Liver (tissue), 9 donors: Measurements from ENCODE around the gene STK36. TPM values are rescaled to one million over a fixed set of nuclear protein-coding genes. Genes with fewer than 3 reads are reported as not detected.
A peak's percentile ranks its signal among the peaks of the same experiment; 100 is the strongest.

Experiments
- DNase-seq: peaks from one replicate; pipeline ENCODE4 v3.0.0-alpha.2; 2017; ENCODE audit warnings: low spot score
- H3K27ac ChIP-seq, 2 donors: one replicate each; pipeline ENCODE4 v1.7.0; 2013; ENCODE audit warnings: inconsistent platforms in 2 of 2, low read length in 2 of 2, control low read depth in 1 of 2, low read depth in 1 of 2, mild to moderate bottlenecking in 1 of 2
- H3K27me3 ChIP-seq, 4 donors: one replicate each; pipeline versions ENCODE4 v1.6.1 to v1.7.0; 2013; ENCODE audit warnings: low read length in 3 of 4, inconsistent platforms in 1 of 4, mild to moderate bottlenecking in 1 of 4, moderate library complexity in 1 of 4; ENCODE audit not compliant: control insufficient read depth in 4 of 4, insufficient read depth in 4 of 4
- H3K36me3 ChIP-seq, 4 donors: one replicate each; pipeline versions ENCODE4 v1.6.1 to v1.7.0; 2013; ENCODE audit warnings: low read length in 3 of 4, mild to moderate bottlenecking in 3 of 4, low read depth in 1 of 4, moderate library complexity in 1 of 4; ENCODE audit not compliant: control insufficient read depth in 4 of 4, insufficient read depth in 3 of 4
- H3K4me1 ChIP-seq, 4 donors: one replicate each; pipeline versions ENCODE4 v1.6.1 to v1.7.0; 2013; ENCODE audit warnings: low read length in 3 of 4, mild to moderate bottlenecking in 3 of 4, moderate library complexity in 1 of 4; ENCODE audit not compliant: control insufficient read depth in 4 of 4, insufficient read depth in 4 of 4
- H3K4me3 ChIP-seq, 3 donors: one replicate each; pipeline versions ENCODE4 v1.6.1 to v1.7.0; 2013; ENCODE audit warnings: low read length in 3 of 3, control low read depth in 1 of 3, low read depth in 1 of 3, mild to moderate bottlenecking in 1 of 3
- H3K9ac ChIP-seq, 2 donors: one replicate each; pipeline ENCODE4 v1.7.0; 2013; ENCODE audit warnings: low read length in 2 of 2, mild to moderate bottlenecking in 2 of 2, moderate library complexity in 2 of 2, control low read depth in 1 of 2, low read depth in 1 of 2
- H3K9me3 ChIP-seq, 4 donors: one replicate each; pipeline versions ENCODE4 v1.6.1 to v1.7.0; 2013; ENCODE audit warnings: low read length in 3 of 4; ENCODE audit not compliant: control insufficient read depth in 4 of 4
- ATF3 ChIP-seq: IDR thresholded peaks from 2 replicates; pipeline ENCODE4 v1.6.1; 2016; ENCODE audit warnings: antibody characterized with exemption
- EGR1 ChIP-seq, 2 donors: IDR thresholded peaks; 2 replicates each; pipeline ENCODE4 v1.6.1; 2016 to 2018; ENCODE audit warnings: antibody characterized with exemption in 2 of 2, low read depth in 2 of 2
- FOXA1 ChIP-seq: IDR thresholded peaks from 2 replicates; pipeline ENCODE4 v1.6.1; 2016; ENCODE audit warnings: antibody characterized with exemption
- FOXA2 ChIP-seq: IDR thresholded peaks from 2 replicates; pipeline ENCODE4 v1.6.1; 2016; ENCODE audit warnings: antibody characterized with exemption
- GABPA ChIP-seq, 2 donors: IDR thresholded peaks in 1 of 2; conservative IDR thresholded peaks in 1 of 2; 2 replicates each; pipeline ENCODE4 v1.6.1; 2016; ENCODE audit warnings: antibody characterized with exemption in 2 of 2, mild to moderate bottlenecking in 1 of 2, moderate library complexity in 1 of 2
- HNF4A ChIP-seq, 2 donors: conservative IDR thresholded peaks; 2 replicates each; pipeline ENCODE4 v1.6.1; 2016; ENCODE audit warnings: antibody characterized with exemption in 2 of 2, mild to moderate bottlenecking in 2 of 2
- HNF4G ChIP-seq: IDR thresholded peaks from 2 replicates; pipeline ENCODE4 v1.6.1; 2016; ENCODE audit warnings: antibody characterized with exemption
- JUND ChIP-seq, 2 donors: IDR thresholded peaks; 2 replicates each; pipeline ENCODE4 v1.6.1; 2016; ENCODE audit warnings: antibody characterized with exemption in 2 of 2
- NR2F2 ChIP-seq: IDR thresholded peaks from 2 replicates; pipeline ENCODE4 v1.6.1; 2016; ENCODE audit warnings: antibody characterized with exemption
- RAD21 ChIP-seq, 2 donors: IDR thresholded peaks; 2 replicates each; pipeline ENCODE4 v1.6.1; 2016; ENCODE audit warnings: antibody characterized with exemption in 2 of 2, mild to moderate bottlenecking in 2 of 2
- RXRA ChIP-seq, 2 donors: IDR thresholded peaks; 2 replicates each; pipeline ENCODE4 v1.6.1; 2017 to 2018; ENCODE audit warnings: antibody characterized with exemption in 2 of 2, mild to moderate bottlenecking in 1 of 2
- SP1 ChIP-seq: IDR thresholded peaks from 2 replicates; pipeline ENCODE4 v1.6.1; 2018; ENCODE audit warnings: antibody characterized with exemption, mild to moderate bottlenecking
- TAF1 ChIP-seq: conservative IDR thresholded peaks from 2 replicates; pipeline ENCODE4 v1.6.1; 2016; ENCODE audit warnings: antibody characterized with exemption, mild to moderate bottlenecking
- YY1 ChIP-seq: IDR thresholded peaks from 2 replicates; pipeline ENCODE4 v1.6.1; 2016; ENCODE audit warnings: antibody characterized with exemption, mild to moderate bottlenecking
- ZBTB33 ChIP-seq: IDR thresholded peaks from 2 replicates; pipeline ENCODE4 v1.6.1; 2016; ENCODE audit warnings: antibody characterized with exemption
- WGBS: extraction: QIAGEN DNeasy Blood & Tissue Kit; methylation state at CpG from one replicate; pipeline ENCODE4 v1.1.7; 2013; 5-methylcytosine and 5-hydroxymethylcytosine counted together
- polyA plus RNA-seq, 2 donors: library from polyadenylated mRNA; stranded (reverse) in 1 of 2; unstranded in 1 of 2; fragments of 200-250 nt in 1 of 2; fragments of >200 nt in 1 of 2; fragmentation: Nextera tagmentation in 1 of 2; extraction: Ambion mirVana in 1 of 2; gene quantifications; one replicate each; pipeline versions ENCODE4 v1.2.1 to v1.2.3, GENCODE V29; 2013 to 2015
- total RNA-seq, 2 donors: library from RNA; depleted of rRNA; stranded (reverse); fragments of >200 nt; gene quantifications; one replicate each; pipeline ENCODE4 v1.2.3, GENCODE V29; 2014
- TF ChIP-seq, protein P1 (sequence below): IDR thresholded peaks from 2 replicates; pipeline ENCODE4 v1.6.1; 2016; ENCODE audit warnings: antibody characterized with exemption
- TF ChIP-seq, protein P2 (sequence below): IDR thresholded peaks from 2 replicates; pipeline ENCODE4 v1.6.1; 2016; ENCODE audit warnings: antibody characterized with exemption, mild to moderate bottlenecking
- TF ChIP-seq, protein P3 (sequence below): fragments of 150-350 bp; IDR thresholded peaks from 2 replicates; pipeline ENCODE4 v1.5.1; 2017; ENCODE audit warnings: improper control_type of control experiment, low read depth, low read length; ENCODE audit not compliant: missing input control
- donor health status: healthy.
- donor health status: healthy.
- donor health status: healthy.
- donor health status: healthy.
- donor health status: healthy.

Gene STK36
- total and polyA plus RNA-seq, 4 donors: 5.1 to 17.2 (median 7.0) TPM

- TF ChIP-seq EGR1 (IDR thresholded peaks at IDR 0.05; ENCODE audit: low read depth in 2 of 2): no peak
- no peak for TF ChIP-seq FOXA2
- TF ChIP-seq FOXA1: no peak
- TF ChIP-seq TAF1: no peak
- TF ChIP-seq JUND (IDR thresholded peaks at IDR 0.05): no peak
- TF ChIP-seq RXRA (IDR thresholded peaks at IDR 0.05): no peak
- TF ChIP-seq HNF4G: no peak
- TF ChIP-seq ATF3: no peak
- no peak for TF ChIP-seq RAD21 (IDR thresholded peaks at IDR 0.05)
- TF ChIP-seq NR2F2: no peak
- TF ChIP-seq, protein P1, sequence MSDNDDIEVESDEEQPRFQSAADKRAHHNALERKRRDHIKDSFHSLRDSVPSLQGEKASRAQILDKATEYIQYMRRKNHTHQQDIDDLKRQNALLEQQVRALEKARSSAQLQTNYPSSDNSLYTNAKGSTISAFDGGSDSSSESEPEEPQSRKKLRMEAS: no peak
- no peak for TF ChIP-seq HNF4A (conservative IDR thresholded peaks at IDR 0.05)
- no peak for TF ChIP-seq YY1
Measured at GRCh38 chr2:218709908-218710307, 38.0 kb downstream of the STK36 start (continued).

- DNase-seq: no peak
- Histone ChIP-seq H3K27me3 (no peaks in the 10 kb centered on the region), H3K27ac (peak overlapping the region in 1 of 2 donors; percentile 91), H3K4me1 (peaks cover 0 to 16% (median 2%) of the 10 kb centered on the region in 4 donors), H3K4me3 (peak overlapping the region; percentile 51 to 73 (median 66)), H3K9ac (no peak overlapping the region), H3K36me3 (peaks cover 0 to 2% (median 0%) of the 10 kb centered on the region in 4 donors), H3K9me3 (no peaks in the 10 kb centered on the region)
- no peak for TF ChIP-seq TAF1
- no peak for TF ChIP-seq FOXA2
- no peak for TF ChIP-seq JUND (IDR thresholded peaks at IDR 0.05)
- TF ChIP-seq, protein P2, sequence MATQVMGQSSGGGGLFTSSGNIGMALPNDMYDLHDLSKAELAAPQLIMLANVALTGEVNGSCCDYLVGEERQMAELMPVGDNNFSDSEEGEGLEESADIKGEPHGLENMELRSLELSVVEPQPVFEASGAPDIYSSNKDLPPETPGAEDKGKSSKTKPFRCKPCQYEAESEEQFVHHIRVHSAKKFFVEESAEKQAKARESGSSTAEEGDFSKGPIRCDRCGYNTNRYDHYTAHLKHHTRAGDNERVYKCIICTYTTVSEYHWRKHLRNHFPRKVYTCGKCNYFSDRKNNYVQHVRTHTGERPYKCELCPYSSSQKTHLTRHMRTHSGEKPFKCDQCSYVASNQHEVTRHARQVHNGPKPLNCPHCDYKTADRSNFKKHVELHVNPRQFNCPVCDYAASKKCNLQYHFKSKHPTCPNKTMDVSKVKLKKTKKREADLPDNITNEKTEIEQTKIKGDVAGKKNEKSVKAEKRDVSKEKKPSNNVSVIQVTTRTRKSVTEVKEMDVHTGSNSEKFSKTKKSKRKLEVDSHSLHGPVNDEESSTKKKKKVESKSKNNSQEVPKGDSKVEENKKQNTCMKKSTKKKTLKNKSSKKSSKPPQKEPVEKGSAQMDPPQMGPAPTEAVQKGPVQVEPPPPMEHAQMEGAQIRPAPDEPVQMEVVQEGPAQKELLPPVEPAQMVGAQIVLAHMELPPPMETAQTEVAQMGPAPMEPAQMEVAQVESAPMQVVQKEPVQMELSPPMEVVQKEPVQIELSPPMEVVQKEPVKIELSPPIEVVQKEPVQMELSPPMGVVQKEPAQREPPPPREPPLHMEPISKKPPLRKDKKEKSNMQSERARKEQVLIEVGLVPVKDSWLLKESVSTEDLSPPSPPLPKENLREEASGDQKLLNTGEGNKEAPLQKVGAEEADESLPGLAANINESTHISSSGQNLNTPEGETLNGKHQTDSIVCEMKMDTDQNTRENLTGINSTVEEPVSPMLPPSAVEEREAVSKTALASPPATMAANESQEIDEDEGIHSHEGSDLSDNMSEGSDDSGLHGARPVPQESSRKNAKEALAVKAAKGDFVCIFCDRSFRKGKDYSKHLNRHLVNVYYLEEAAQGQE: no peak
- TF ChIP-seq FOXA1: no peak
- TF ChIP-seq GABPA (IDR thresholded peaks at IDR 0.05 in 1 of 2, conservative IDR thresholded peaks at IDR 0.05 in 1 of 2): no peak
- no peak for TF ChIP-seq NR2F2
- no peak for TF ChIP-seq HNF4A (conservative IDR thresholded peaks at IDR 0.05)
- TF ChIP-seq, protein P1: no peak
- no peak for TF ChIP-seq HNF4G
- WGBS: 51% methylated on average over 14 of the region's 14 CpGs
Measured at GRCh38 chr2:218710334-218710686, 38.4 kb downstream of the STK36 start.

DNA sequence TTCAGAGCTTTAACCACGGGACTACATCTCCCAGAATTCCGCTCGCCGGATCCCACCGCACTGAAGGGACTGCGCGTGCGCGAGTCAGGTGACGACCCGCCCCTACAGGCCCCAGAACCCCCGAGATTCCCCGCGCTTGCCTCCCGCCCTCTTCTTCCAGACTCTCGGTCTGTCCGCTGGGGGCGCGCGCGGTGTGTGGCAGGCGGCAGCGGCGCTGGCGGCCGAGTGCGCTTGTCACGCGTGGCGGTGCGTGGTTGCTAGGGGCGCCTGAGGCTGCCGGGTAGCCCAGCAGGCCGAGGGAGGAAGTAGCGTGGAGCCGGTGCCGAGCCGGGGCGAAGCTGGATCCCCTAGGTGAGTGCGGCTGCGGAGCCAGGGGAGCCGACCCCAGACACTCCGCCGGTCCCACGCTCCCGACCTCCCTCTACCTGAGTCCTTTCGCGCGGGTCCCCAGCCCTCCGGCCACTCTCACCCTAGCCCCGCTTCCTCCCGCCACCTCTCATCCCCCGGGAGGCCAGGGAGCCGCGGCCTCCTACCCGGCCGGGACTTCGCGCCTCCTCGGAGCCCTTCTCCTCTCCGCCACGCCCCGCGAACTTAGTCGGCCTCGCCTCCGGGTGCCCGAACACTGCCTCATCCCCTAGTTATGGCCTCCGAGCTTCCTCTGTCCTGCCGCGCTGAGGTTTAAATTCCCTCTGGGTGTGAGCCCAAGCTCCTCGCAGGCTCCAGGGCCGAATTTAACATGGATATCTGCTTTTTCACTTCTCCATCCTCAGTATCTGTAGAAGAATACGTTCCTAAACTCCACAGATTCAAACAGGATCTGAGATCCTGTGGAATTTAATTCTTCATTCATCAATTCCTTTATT lies 39.0 kb downstream of the STK36 start, which contains the start of gene TTLL4:
TTLL4 (plus strand) TSS at position 149 of the 863 bp plus-strand sequence. CDS start 26,842 bp downstream, outside the sequence.
- peak within 1 kb of the TSS; percentile 91 to 92 for H3K27ac ChIP-seq
- DNase-seq: peak; percentile 97
- peaks cover 0 to 16% (median 2%) of the 10 kb centered on the region in 4 donors for H3K4me1 ChIP-seq
- under 1% methylated on average over 74 of the region's 74 CpGs for WGBS
- H3K9me3 ChIP-seq: no peaks in the 10 kb centered on the region
- H3K4me3 ChIP-seq: peak within 1 kb of the TSS; percentile 66 to 78 (median 73)
- H3K36me3 ChIP-seq: peaks cover 0 to 2% (median under 1%) of the 10 kb centered on the region in 4 donors
- no peaks in the 10 kb centered on the region for H3K27me3 ChIP-seq
- peak within 1 kb of the TSS; percentile 34 to 66 for H3K9ac ChIP-seq
- no peak for TF ChIP-seq TAF1
- TF ChIP-seq HNF4G: no peak
- TF ChIP-seq, protein P3, sequence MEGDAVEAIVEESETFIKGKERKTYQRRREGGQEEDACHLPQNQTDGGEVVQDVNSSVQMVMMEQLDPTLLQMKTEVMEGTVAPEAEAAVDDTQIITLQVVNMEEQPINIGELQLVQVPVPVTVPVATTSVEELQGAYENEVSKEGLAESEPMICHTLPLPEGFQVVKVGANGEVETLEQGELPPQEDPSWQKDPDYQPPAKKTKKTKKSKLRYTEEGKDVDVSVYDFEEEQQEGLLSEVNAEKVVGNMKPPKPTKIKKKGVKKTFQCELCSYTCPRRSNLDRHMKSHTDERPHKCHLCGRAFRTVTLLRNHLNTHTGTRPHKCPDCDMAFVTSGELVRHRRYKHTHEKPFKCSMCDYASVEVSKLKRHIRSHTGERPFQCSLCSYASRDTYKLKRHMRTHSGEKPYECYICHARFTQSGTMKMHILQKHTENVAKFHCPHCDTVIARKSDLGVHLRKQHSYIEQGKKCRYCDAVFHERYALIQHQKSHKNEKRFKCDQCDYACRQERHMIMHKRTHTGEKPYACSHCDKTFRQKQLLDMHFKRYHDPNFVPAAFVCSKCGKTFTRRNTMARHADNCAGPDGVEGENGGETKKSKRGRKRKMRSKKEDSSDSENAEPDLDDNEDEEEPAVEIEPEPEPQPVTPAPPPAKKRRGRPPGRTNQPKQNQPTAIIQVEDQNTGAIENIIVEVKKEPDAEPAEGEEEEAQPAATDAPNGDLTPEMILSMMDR: peak; percentile 75
- no peak for TF ChIP-seq NR2F2
- TF ChIP-seq SP1: peak; percentile 24
- TF ChIP-seq RXRA (IDR thresholded peaks at IDR 0.05): peak in 1 of 2 donors; percentile 9
- TF ChIP-seq, protein P1: peak; percentile 18
- peak; percentile 77 to 79 for TF ChIP-seq RAD21 (IDR thresholded peaks at IDR 0.05)
- TF ChIP-seq HNF4A (conservative IDR thresholded peaks at IDR 0.05): no peak
- no peak for TF ChIP-seq FOXA1
- no peak for TF ChIP-seq JUND (IDR thresholded peaks at IDR 0.05)
- no peak for TF ChIP-seq EGR1 (IDR thresholded peaks at IDR 0.05; ENCODE audit: low read depth in 2 of 2)
- no peak for TF ChIP-seq ATF3
- no peak for TF ChIP-seq FOXA2
- TF ChIP-seq YY1: peak; percentile 95
- peak; percentile 47 for TF ChIP-seq ZBTB33
